ENCODE data around the gene CREM. TPM values are rescaled to one million over a fixed set of nuclear protein-coding genes. Genes with fewer than 3 reads are reported as not detected.

Gene CREM
- 19.7 and 20.0 TPM in 2 replicates for total RNA-seq (2021)
- long read RNA-seq, transcript CREM-211 (4 exons, 1,207 nt), result major isoform, 12 of 76 reads
- long read RNA-seq, partial matches to known transcripts, result 3 of 76 reads
- long read RNA-seq, other reads (novel, unspliced or antisense), result 51 of 76 reads

- Histone ChIP-seq H4K91ac (ENCODE audit: insufficient read length, low read depth, low read length) (no peak within 1 kb of the TSS), H2BK120ac (ENCODE audit: low read depth, low read length, poor library complexity, severe bottlenecking) (no peak within 1 kb of the TSS), H2BK15ac (ENCODE audit: low read depth, low read length) (no peak within 1 kb of the TSS), H3K18ac (ENCODE audit: insufficient read length, low read depth, low read length) (peak within 1 kb of the TSS; percentile 96), H2BK12ac (ENCODE audit: insufficient read length, low read depth, low read length) (no peak within 1 kb of the TSS), H2BK5ac (ENCODE audit: insufficient read length, low read length) (peak within 1 kb of the TSS; percentile 45), H4K5ac (ENCODE audit: insufficient read length, low read depth, low read length) (no peak within 1 kb of the TSS), H3K23me2 (ENCODE audit: insufficient read length, low read depth, low read length, poor library complexity, severe bottlenecking) (peaks cover 4% of the 10 kb centered on the region), H3K23ac (ENCODE audit: insufficient read length, low read depth, low read length) (no peak within 1 kb of the TSS), H2AFZ (ENCODE audit: low read length) (no peak within 1 kb of the TSS), H3K14ac (ENCODE audit: insufficient read depth, low read length) (peak within 1 kb of the TSS; percentile 99), H3K79me1 (ENCODE audit: insufficient read depth, low read depth, low read length, poor library complexity, severe bottlenecking) (no peaks in the 10 kb centered on the region), H3K79me2 (ENCODE audit: insufficient read depth, low read length) (peaks cover 1% of the 10 kb centered on the region; the same call in 1 of the 2 replicates), H3K9ac (ENCODE audit: extremely low read depth, insufficient read length, low read length) (peak within 1 kb of the TSS; percentile 97), H2AK5ac (ENCODE audit: insufficient read length, low read length) (no peak within 1 kb of the TSS), H4K20me1 (ENCODE audit: control insufficient read depth, insufficient read depth, insufficient read length) (no peaks in the 10 kb centered on the region), H3K27ac (ENCODE audit: insufficient read length, low read depth, low read length) (peak within 1 kb of the TSS; percentile 78), H3K4me1 (ENCODE audit: insufficient read depth, low read length) (no peaks in the 10 kb centered on the region), H3K4ac (ENCODE audit: low read depth, low read length) (no peak within 1 kb of the TSS; the same call in 1 of the 2 replicates), H3K9me3 (ENCODE audit: control insufficient read depth, low read depth, low read length) (no peaks in the 10 kb centered on the region), H4K8ac (replicated peaks; ENCODE audit: insufficient read length, low read depth, low read length) (no peak within 1 kb of the TSS), H3K27me3 (ENCODE audit: insufficient read depth, low read length) (no peaks in the 10 kb centered on the region), H3K56ac (ENCODE audit: insufficient read length, low read depth, low read length) (no peak within 1 kb of the TSS), H3K4me2 (ENCODE audit: insufficient read depth, insufficient read length, low read length) (peak within 1 kb of the TSS; percentile 70), H3T11ph (ENCODE audit: low read length) (no peak within 1 kb of the TSS), H2BK20ac (ENCODE audit: low read depth, low read length, poor library complexity, severe bottlenecking) (no peak within 1 kb of the TSS)
- peaks cover 0 to 5% (median 4%) of the 10 kb centered on the region in 3 experiments; a peak in 4 of 7 replicates for H3K36me3 Mint-ChIP-seq (ENCODE audit: insufficient read depth in 1 of 3, low read depth in 3 of 3)
- peak within 1 kb of the TSS; percentile 86 to 92 for H3K4me3 Mint-ChIP-seq
- no peaks in the 10 kb centered on the region for H3K9me3 Mint-ChIP-seq
- no peaks in the 10 kb centered on the region for H3K27me3 Mint-ChIP-seq (ENCODE audit: low read depth)
- H3K4me1 Mint-ChIP-seq, result peaks cover 4 to 14% of the 10 kb centered on the region in 2 experiments
- TF ChIP-seq CTCF (conservative IDR thresholded peaks at IDR 0.05), result peak; percentile 90
- WGBS (ENCODE audit: extremely low coverage, insufficient read length, low lambda C conversion rate), result no CpG with 5 or more reads among the region's 80 CpGs
- DNase-seq, result peak; percentile 98
- H3K27ac Mint-ChIP-seq, result peak within 1 kb of the TSS; percentile 98
Observed at GRCh38 chr10:35126530-35127288, at the start of gene CREM. Gene CREM, plus strand, starts transcription at chr10:35126846. Its CDS starts 10,990 bp downstream, at chr10:35137836.
